HG02763 (cell line): ENCODE data around the gene MACROD2.
"Not testable (repeated sequence)": the region's sequence is repeated elsewhere in the genome, so short reads cannot be mapped to it uniquely, and the experiment has no call there.

Experiments
- ATAC-seq: cut with Tn5 transposase; IDR thresholded peaks from one replicate; pipeline ENCODE4 v1.9.1; 2021; ENCODE audit warnings: mild to moderate bottlenecking, moderate library complexity; ENCODE audit not compliant: unreplicated experiment

Gene MACROD2

GRCh38 chr20:14451458-14451857 is 456.1 kb downstream of the MACROD2 start:
- no peak for ATAC-seq

- no peak for ATAC-seq
Observed at GRCh38 chr20:14453259-14453658, 457.9 kb downstream of the MACROD2 start.

DNA sequence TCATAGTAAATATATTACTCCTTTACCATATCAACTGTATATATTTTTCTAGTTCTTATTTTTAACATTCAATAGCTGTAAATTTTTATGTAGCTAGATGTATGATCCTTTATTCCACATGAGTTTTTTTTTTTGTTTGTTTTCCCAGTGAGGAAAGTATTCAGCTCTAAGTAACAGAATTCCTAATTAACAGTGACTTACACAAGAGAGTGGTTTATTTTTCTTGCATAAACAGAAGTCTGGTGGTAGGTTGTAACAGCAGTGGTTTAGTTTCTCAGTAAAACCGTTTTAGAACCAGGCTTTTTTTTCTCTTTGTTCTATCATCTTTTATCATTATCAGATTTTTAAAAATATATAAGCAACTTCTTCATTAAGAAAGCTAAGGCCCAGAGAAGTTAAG is 459.0 kb downstream of the MACROD2 start:
- ATAC-seq, result no peak

DNA sequence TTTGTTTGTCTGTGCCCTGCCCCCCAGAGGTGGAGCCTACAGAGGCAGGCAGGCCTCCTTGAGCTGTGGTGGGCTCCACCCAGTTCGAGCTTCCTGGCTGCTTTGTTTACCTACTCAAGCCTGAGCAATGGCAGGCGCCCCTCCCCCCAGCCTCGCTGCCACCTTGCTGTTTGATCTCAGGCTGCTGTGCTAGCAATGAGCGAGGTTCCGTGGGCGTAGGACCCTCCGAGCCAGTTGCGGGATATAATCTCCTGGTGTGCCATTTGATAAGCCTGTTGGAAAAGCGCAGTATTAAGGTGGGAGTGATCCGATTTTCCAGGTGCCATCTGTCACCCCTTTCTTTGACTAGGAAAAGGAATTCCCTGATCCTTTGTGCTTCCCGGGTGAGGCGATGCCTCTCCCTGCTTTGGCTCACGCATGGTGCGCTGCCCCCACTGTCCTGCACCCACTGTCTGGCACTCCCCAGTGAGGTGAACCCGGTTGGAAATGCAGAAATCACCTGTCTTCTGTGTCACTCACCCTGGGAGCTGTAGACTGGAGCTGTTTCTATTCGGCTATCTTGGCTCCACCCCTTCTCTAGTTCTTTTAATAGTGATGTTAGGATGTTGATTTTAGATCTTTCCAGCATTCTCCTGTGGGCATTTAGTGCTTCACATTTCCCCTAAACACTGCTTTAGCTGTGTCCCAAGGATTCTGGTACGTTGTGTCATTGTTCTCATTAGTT is 471.9 kb downstream of the MACROD2 start:
- not testable (repeated sequence) for ATAC-seq

GRCh38 chr20:14470231-14470899 is 475.0 kb downstream of the MACROD2 start:
- no peak for ATAC-seq

DNA sequence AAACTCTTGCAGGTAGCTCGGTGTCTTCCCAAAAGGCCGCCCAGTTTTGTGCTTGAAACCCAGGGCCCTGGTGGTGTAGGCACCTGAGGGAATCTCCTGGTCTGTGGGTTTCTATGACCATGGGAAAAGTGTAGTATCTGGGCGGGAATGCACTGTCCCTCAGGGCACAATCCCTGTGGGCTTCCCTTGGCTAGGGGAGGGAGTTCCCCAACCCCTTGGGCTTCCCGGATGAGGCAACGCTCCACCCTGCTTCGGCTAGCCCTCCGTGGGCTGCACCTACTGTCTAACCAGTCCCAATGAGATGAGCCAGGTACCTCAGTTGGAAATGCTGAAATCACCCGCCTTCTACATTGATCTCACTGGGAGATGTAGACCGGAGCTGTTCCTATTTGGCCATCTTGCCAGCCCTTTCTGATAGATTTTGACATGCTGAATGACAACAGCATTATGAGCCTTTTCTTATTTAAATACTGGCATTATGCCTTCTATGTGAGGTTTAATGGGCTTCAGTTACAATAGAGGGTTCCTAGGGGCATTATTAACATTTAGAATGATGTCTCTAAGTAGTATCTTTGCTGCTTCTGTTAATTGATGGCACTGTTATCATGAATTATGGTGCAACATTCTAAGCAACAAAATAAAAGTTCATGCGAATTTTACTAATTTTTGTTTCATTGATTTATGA is 475.8 kb downstream of the MACROD2 start:
- ATAC-seq, result no peak

GRCh38 chr20:14477125-14477524 is 481.8 kb downstream of the MACROD2 start:
- ATAC-seq, result no peak

DNA sequence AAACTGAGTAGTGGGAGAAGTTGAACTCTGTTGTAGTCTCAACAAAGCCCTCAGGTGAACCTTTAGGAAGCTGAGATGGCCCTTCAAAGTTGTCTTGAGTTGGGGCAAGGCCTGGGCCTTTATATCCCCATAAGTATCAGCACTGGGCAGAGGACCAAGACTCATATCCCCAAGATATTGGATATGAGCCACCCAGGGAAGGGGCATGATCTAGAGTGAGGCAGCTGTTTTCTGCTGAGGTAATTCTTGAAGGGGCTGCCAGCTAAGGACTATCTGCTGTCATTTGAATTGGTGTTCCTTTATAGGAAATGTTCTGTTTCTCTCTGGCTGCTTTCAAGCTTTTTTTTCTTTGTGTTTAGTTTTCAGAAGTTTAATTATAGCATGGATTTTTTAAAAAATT is 482.8 kb downstream of the MACROD2 start:
- ATAC-seq, result no peak

DNA sequence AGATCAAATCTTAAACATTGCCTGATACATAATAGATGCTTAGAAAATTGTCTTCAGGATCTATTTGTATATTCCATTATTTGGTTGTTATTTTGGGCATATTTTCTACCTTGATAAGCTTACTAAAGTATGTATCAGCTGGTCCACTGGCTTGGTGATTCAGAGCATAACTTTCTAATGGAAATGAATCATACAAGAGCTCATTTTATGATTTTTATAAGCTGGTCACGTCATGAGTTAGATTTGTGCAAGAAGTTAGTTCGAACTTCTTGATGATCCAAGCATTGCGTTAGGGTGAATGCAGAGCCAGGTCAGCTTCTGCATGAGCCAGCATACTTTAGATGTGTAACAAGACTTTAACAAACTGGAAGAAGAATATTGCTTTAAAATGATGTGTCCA is 486.5 kb downstream of the MACROD2 start:
- no peak for ATAC-seq

GRCh38 chr20:14488212-14488611 is 492.9 kb downstream of the MACROD2 start:
- no peak for ATAC-seq

DNA sequence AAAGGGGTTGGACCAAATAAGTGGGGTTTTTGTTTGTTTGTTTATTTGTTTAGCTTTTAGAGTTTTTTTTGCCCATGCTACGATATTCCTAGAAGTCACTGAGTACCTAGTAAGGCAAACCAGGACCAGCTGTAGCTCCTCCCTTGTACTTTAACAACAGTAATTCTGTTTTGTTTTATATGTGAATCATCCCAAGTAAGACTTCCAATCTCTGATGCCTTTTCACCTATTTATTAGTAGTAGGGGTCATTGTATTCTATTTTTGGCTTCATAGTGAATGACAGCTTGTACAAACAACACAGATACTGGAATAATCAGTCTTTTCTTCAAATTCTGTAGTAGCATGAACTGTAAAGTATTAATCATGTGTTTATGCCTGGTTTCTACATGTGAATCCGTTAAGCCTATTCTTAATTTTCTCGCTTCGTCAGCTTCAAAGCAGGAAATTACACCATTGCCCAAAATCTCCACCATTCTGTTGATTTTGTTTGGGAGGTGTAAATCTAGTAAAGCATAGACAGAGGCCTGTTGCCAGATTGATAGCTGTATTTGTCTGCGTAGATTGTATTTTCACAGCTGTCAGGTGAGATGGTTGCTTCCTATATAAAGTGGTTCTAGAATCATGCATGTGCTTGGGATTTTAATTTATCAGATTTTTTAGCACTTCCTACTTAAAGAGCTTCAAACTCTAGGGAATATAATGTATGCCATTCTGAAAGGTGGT is 493.6 kb downstream of the MACROD2 start:
- no peak for ATAC-seq

DNA sequence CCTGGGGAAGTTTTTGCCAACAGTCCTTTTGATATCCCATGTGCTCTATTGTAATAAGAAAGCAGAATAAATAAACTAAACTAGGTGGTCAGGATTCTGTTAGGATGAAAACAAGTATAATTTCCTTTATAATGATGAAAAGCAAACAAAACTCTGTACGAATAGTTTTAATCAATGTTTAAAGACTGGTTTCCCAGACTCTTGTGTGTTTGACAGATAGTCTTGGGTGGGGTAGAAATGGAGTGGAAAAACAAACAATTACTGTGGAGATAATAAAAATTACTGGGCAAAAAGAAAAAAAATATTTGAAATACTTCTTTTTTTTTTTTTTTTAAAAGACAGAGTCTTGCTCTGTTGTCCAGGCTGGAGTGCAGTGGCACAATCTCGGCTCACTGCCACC is 494.2 kb downstream of the MACROD2 start:
- ATAC-seq, result no peak

- no peak for ATAC-seq
Observed at GRCh38 chr20:14491436-14491835, 496.1 kb downstream of the MACROD2 start.

- no peak for ATAC-seq
Observed at GRCh38 chr20:14493408-14493807, 498.1 kb downstream of the MACROD2 start.

- ATAC-seq, result no peak
Observed at GRCh38 chr20:14494355-14494754, 499.0 kb downstream of the MACROD2 start.

GRCh38 chr20:14495066-14495465 is 499.8 kb downstream of the MACROD2 start:
- ATAC-seq, result no peak

GRCh38 chr20:14497004-14497403 is 501.7 kb downstream of the MACROD2 start:
- no peak for ATAC-seq

DNA sequence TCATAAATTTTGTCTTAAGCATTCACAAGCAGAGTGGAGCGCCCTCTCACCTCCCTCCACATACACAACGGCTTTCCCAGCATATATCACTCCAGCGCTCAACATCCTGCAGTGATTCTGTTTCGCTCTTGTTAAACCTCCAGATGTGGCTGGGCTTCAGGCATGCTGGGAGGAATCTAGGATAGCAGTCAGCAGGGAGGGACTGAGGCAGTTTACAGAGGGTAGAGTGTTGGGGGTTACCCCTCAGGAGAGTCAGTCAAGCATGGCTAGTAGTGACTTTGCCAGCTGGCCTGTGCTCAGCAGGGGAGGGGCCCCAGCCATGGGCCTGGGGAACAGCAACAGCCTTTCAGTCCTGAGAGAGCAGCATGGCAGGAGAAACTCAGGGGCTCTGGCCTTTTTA is 503.5 kb downstream of the MACROD2 start:
- ATAC-seq, result no peak

DNA sequence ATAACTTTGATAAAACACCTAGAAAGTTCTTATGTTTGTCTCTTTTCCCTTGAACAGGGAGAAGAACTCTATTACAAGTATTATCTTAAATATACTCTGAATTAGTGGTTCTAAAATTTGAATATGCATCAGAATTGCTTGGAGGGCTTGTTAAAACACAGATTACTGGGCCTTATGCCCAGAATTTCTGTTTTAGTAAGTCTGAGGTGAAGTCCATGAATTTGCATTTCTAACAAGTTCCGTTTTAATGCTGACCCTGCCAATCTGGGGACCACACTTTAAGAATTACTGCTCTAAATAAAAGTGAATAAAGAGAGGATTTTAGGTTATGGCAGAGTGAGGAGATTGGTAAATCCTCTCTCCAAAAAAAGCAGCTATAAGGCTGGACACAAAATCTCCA is 510.2 kb downstream of the MACROD2 start:
- no peak for ATAC-seq

GRCh38 chr20:14507711-14508110 is 512.4 kb downstream of the MACROD2 start:
- ATAC-seq, result no peak

DNA sequence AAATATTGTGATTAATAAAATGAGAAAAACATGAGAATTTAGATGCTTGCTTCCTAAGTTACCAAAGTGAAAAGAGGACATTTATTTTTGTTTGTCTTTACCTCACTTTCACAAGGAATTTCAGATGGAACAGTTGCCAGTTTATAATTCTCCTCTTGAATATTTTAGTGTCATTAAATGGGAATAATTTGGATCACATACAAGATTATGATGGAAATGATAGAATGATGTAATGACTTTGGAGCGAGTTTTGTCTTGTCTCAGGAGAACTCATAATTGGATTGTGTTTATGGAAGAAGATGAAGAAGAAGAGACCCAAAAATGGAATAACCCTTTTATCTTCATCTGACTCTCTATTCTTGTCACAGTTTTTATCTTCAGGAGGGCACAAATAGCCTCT is 515.0 kb downstream of the MACROD2 start:
- no peak for ATAC-seq
